GM23248 (cell line): ENCODE measurements around the gene SOBP.

Experiments used
- EZH2 ChIP-seq: fragments of 200-600 bp; sonication (generic); IDR thresholded peaks from 2 replicates; pipeline ENCODE4 v1.6.1; 2018; ENCODE audit warnings: antibody characterized with exemption, mild to moderate bottlenecking; ENCODE audit not compliant: insufficient read depth, poor library complexity, severe bottlenecking
- EZH2phosphoT487 ChIP-seq: fragments of 200-600 bp; sonication (generic); IDR thresholded peaks from 2 replicates; pipeline ENCODE4 v1.6.1; 2018; ENCODE audit warnings: antibody characterized with exemption, moderate library complexity, mild to moderate bottlenecking, low read depth; ENCODE audit not compliant: insufficient read depth

GRCh38 chr6:107557698-107558097 is 67.8 kb downstream of the SOBP start:
- no peak for TF ChIP-seq EZH2
- TF ChIP-seq EZH2phosphoT487, result no peak
